PFSK-1 (cell line): ENCODE data around the gene PCDH19.
A peak's percentile ranks its signal among the peaks of the same experiment; 100 is the strongest.

ENCODE experiments used
- FOXP2 ChIP-seq: optimal IDR thresholded peaks from 2 replicates; pipeline ENCODE3; 2011; ENCODE audit warnings: borderline replicate concordance, control low read depth, inconsistent platforms; ENCODE audit not compliant: insufficient read depth; ENCODE audit errors: extremely low read length, extremely low read depth
- POLR2AphosphoS5 ChIP-seq: IDR thresholded peaks from 2 replicates; pipeline ENCODE4 v1.6.1; 2012; ENCODE audit warnings: low read depth, mild to moderate bottlenecking, control low read depth, low read length, moderate library complexity
- REST ChIP-seq, 2 experiments: IDR thresholded peaks; 2 replicates each; pipeline versions ENCODE4 v1.6.1 to v1.8.0; 2011 to 2012; ENCODE audit warnings: low read depth in 2 of 2, low read length in 2 of 2, control low read depth in 1 of 2, inconsistent platforms in 1 of 2, mild to moderate bottlenecking in 1 of 2, moderate library complexity in 1 of 2; ENCODE audit not compliant: insufficient read depth in 1 of 2
- SIN3A ChIP-seq: IDR thresholded peaks from 2 replicates; pipeline ENCODE4 v1.6.1; 2012; ENCODE audit warnings: mild to moderate bottlenecking, low read length, moderate library complexity, borderline replicate concordance; ENCODE audit not compliant: insufficient read depth
- TAF1 ChIP-seq: IDR thresholded peaks from 2 replicates; pipeline ENCODE4 v1.6.1; 2012; ENCODE audit warnings: low read length, control low read depth, borderline replicate concordance; ENCODE audit not compliant: insufficient read depth

Gene PCDH19

GRCh38 chrX:100440006-100440405, 29.9 kb upstream of the PCDH19 start:
- no peak for TF ChIP-seq FOXP2
- TF ChIP-seq POLR2AphosphoS5, result no peak
- TF ChIP-seq SIN3A, result no peak

DNA sequence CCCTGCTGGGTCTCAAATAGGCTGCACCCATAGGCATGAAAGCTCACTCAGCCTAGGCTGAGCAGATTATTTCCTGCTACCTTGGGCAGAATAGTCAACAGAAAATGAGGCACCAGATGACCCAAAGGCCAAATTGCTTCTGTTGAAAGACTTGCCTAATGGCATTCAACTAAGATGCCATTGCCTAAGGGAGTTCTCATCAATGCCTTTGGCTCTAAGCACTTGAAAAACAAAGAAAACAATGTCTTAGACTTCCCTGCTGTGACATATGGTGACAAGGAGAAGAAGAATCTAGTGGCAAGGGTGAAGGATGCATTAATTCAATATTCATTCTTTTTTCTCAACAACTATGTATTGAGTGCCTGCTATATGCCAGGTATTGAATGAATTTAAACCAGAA, 25.7 kb upstream of the PCDH19 start:
- TF ChIP-seq POLR2AphosphoS5, result no peak
- no peak for TF ChIP-seq FOXP2
- TF ChIP-seq REST (IDR thresholded peaks at IDR 0.05; ENCODE audit: insufficient read depth in 1 of 2, low read depth in 2 of 2, low read length in 2 of 2), result no peak
- TF ChIP-seq SIN3A, result no peak
- TF ChIP-seq TAF1, result no peak

DNA sequence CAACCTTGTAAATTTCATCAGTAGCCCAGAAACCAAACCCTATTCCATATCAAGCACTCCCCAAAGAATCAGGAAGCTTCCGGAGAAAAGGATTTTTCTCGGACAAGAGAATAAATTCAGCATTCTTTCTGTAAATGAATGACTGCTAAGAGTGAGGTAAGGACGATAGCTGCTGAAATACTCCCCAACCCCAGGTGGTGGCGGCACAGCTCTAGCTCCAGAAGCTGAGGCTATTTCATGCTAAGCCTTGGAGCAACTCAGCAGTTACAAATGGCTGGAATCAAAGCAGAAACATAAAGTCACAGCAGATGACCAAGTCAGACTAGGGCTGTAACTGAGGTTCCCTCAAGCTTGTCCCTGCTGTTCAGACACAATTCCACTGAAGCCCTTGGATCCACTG, 13.9 kb upstream of the PCDH19 start:
- TF ChIP-seq POLR2AphosphoS5, result no peak
- TF ChIP-seq FOXP2, result no peak
- no peak for TF ChIP-seq TAF1
- no peak for TF ChIP-seq SIN3A
- no peak for TF ChIP-seq REST (IDR thresholded peaks at IDR 0.05; ENCODE audit: insufficient read depth in 1 of 2, low read depth in 2 of 2, low read length in 2 of 2)

DNA sequence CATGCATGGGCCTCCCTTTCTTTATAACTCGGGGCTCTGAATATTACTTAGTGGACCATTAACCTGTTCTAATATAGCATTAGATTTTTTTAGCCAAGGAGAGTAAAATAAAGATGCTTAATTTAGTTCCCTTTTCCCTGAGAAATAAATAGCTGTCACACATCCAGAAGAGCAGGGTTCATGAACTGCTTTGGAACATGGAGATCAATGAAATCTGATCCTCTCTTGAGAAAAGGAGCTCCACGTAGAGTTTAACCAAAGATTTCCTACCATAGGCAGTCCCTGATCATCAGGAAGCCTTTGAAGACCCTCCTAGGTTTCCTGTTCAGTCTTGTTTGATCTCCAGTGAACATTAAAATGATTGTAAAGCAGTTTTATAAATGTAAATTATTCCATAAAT, 8.5 kb upstream of the PCDH19 start:
- TF ChIP-seq POLR2AphosphoS5 (no peak), REST (IDR thresholded peaks at IDR 0.05; ENCODE audit: insufficient read depth in 1 of 2, low read depth in 2 of 2, low read length in 2 of 2) (no peak), FOXP2 (no peak)

DNA sequence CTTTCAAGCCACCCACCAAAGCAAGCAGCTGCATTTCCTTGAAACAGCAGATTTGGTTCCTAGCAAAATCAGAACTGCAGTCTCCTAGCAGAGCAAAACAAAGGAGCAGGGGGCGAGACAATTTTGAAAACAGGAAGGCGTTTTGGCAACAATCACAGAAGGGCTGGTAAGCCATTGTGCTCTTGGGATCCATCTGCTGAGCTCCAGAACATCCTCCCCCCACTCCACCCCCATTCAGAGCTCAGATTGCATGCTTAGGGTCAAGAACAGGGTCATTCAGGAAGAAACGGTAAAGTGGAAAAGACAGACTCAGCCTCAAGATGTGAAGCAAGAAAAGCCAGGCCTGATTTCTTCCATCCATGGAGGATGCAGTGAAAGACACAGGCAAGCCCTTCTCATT, 7.6 kb upstream of the PCDH19 start:
- TF ChIP-seq SIN3A (no peak), REST (IDR thresholded peaks at IDR 0.05; ENCODE audit: insufficient read depth in 1 of 2, low read depth in 2 of 2, low read length in 2 of 2) (peak in 1 of 2 experiments; percentile 46; a peak in 1 of 4 replicates), POLR2AphosphoS5 (no peak)

DNA sequence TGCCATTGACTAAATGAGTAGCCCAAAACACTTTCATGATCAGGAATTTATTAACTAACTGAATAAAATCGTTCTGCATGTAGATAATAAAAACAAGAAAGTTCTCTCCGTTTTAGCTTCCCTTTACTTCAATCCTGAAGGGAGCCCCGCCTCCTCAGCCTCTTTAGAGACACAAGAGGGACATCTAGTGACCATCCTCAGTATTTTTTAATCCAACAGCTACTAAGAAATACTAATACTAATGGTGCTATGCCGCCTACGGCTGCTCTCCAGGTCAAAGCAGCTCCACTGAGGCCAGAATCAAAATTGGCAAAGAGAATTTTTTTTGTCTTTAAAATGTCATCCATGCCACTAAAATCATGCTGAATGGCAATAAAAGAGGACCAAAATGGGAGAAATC, 3.2 kb upstream of the PCDH19 start:
- TF ChIP-seq REST (IDR thresholded peaks at IDR 0.05; ENCODE audit: insufficient read depth in 1 of 2, low read depth in 2 of 2, low read length in 2 of 2) (no peak), POLR2AphosphoS5 (no peak), SIN3A (no peak), TAF1 (no peak), FOXP2 (no peak)
